Astrocyte (in vitro differentiated cells and primary cell): Measurements from ENCODE around the gene OTUD5. TPM values are rescaled to one million over a fixed set of nuclear protein-coding genes. Genes with fewer than 3 reads are reported as not detected.
A peak's percentile ranks its signal among the peaks of the same experiment; 100 is the strongest.
"Not testable (repeated sequence)": the region's sequence is repeated elsewhere in the genome, so short reads cannot be mapped to it uniquely, and the experiment has no call there.

Experiments used
- DNase-seq: peaks from one replicate; pipeline ENCODE4 v3.0.0-alpha.2; 2010; ENCODE audit warnings: low read depth
- FAIRE-seq: peaks from 2 replicates; lab custom pipeline; 2011; peaks lifted over from hg19 to GRCh38; lab: Jason Lieb, UNC
- H2AFZ ChIP-seq: 2 replicates; pipeline ENCODE4 v1.6.0; 2012; ENCODE audit warnings: low read depth, low read length, inconsistent platforms
- H3K27ac ChIP-seq: 2 replicates; pipeline ENCODE4 v1.5.1; 2011; ENCODE audit warnings: low read depth, low read length, inconsistent platforms
- H3K27me3 ChIP-seq: 2 replicates; pipeline ENCODE4 v1.6.0; 2011; ENCODE audit warnings: low read length, inconsistent platforms; ENCODE audit not compliant: insufficient read depth
- H3K36me3 ChIP-seq: 2 replicates; pipeline ENCODE4 v1.5.1; 2011; ENCODE audit warnings: low read length, inconsistent platforms; ENCODE audit not compliant: insufficient read depth
- H3K4me1 ChIP-seq: 2 replicates; pipeline ENCODE4 v1.5.1; 2011; ENCODE audit warnings: low read length, inconsistent platforms; ENCODE audit not compliant: insufficient read depth
- H3K4me2 ChIP-seq: 2 replicates; pipeline ENCODE4 v1.6.0; 2012; ENCODE audit warnings: low read length, inconsistent platforms
- H3K4me3 ChIP-seq: 2 replicates; pipeline ENCODE4 v1.5.1; 2011; ENCODE audit warnings: low read depth, mild to moderate bottlenecking, low read length, inconsistent platforms; ENCODE audit not compliant: insufficient read depth
- H3K79me2 ChIP-seq: 2 replicates; pipeline ENCODE4 v1.6.0; 2012; ENCODE audit warnings: mild to moderate bottlenecking, low read length, inconsistent platforms; ENCODE audit not compliant: insufficient read depth
- H3K9ac ChIP-seq: 2 replicates; pipeline ENCODE4 v1.6.0; 2012; ENCODE audit warnings: mild to moderate bottlenecking, low read length, inconsistent platforms
- H3K9me3 ChIP-seq: 2 replicates; pipeline ENCODE4 v1.5.1; 2012; ENCODE audit warnings: low read depth, mild to moderate bottlenecking, low read length, inconsistent platforms; ENCODE audit not compliant: insufficient read depth
- H4K20me1 ChIP-seq: 2 replicates; pipeline ENCODE4 v1.6.0; 2012; ENCODE audit warnings: low read length, inconsistent platforms; ENCODE audit not compliant: insufficient read depth
- H3K27ac Mint-ChIP-seq: one replicate; pipeline ENCODE4 v1.8.0; 2021; ENCODE audit warnings: mild to moderate bottlenecking, mixed read lengths; ENCODE audit not compliant: unreplicated experiment
- H3K27me3 Mint-ChIP-seq: one replicate; pipeline ENCODE4 v1.8.0; 2021; ENCODE audit warnings: low read depth, mixed read lengths; ENCODE audit not compliant: unreplicated experiment
- H3K36me3 Mint-ChIP-seq: one replicate; pipeline ENCODE4 v1.8.0; 2021; ENCODE audit warnings: low read depth, mixed read lengths; ENCODE audit not compliant: unreplicated experiment
- H3K4me1 Mint-ChIP-seq: one replicate; pipeline ENCODE4 v1.8.0; 2021; ENCODE audit warnings: low read depth, mixed read lengths; ENCODE audit not compliant: unreplicated experiment
- H3K4me3 Mint-ChIP-seq: one replicate; pipeline ENCODE4 v1.8.0; 2021; ENCODE audit warnings: mild to moderate bottlenecking, moderate library complexity, mixed read lengths; ENCODE audit not compliant: unreplicated experiment
- H3K9me3 Mint-ChIP-seq: one replicate; pipeline ENCODE4 v1.8.0; 2021; ENCODE audit warnings: mild to moderate bottlenecking, mixed read lengths; ENCODE audit not compliant: unreplicated experiment
- EZH2 ChIP-seq: IDR thresholded peaks from 2 replicates; pipeline ENCODE4 v1.6.1; 2012; ENCODE audit warnings: mild to moderate bottlenecking, low read length, inconsistent platforms; ENCODE audit not compliant: insufficient read depth
- total RNA-seq: library from RNA; stranded (reverse); gene quantifications from 2 replicates; pipeline ENCODE4 v1.2.1, GENCODE V29; 2021
- TF ChIP-seq, protein P1 (sequence below): IDR thresholded peaks from 2 replicates; pipeline ENCODE4 v1.5.1; 2011; ENCODE audit warnings: low read depth, mild to moderate bottlenecking, inconsistent platforms, low read length, moderate library complexity; ENCODE audit not compliant: insufficient read depth

The OTUD5 gene
- total RNA-seq, 1 donor from 2014 or later = 56.1 TPM

DNA sequence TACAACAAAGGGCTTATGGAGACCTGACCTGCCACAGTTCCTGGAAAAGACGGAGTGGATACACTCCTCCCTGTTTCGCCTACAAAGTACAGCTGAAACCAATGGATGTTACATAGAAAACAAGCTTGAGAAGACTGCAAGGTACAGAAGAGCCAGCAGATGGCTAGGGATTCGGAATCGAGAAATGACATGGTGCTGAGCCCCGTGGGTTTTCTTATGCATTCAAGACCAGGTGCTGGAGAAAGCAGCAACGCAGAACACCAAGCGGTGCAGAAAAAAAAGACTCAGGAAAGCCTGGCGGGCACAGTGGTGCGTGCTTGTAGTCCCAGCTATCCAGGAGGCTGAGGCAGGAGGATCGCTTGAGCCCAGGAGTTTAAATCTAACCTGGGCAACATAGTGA, 73.7 kb downstream of the OTUD5 start:
- Histone ChIP-seq H3K9ac (no peak overlapping the region), H2AFZ (no peak overlapping the region), H3K27me3 (no peaks in the 10 kb centered on the region), H3K4me3 (no peak overlapping the region), H3K79me2 (no peaks in the 10 kb centered on the region), H3K36me3 (no peaks in the 10 kb centered on the region), H3K4me1 (no peaks in the 10 kb centered on the region), H4K20me1 (no peaks in the 10 kb centered on the region), H3K27ac (no peak overlapping the region), H3K9me3 (no peaks in the 10 kb centered on the region), H3K4me2 (no peak overlapping the region)
- peaks cover 3% of the 10 kb centered on the region for H3K27me3 Mint-ChIP-seq
- H3K4me1 Mint-ChIP-seq = no peaks in the 10 kb centered on the region
- H3K4me3 Mint-ChIP-seq = no peak overlapping the region
- FAIRE-seq (no peak), DNase-seq (no peak)
- H3K27ac Mint-ChIP-seq = no peak overlapping the region
- no peak for TF ChIP-seq EZH2
- TF ChIP-seq, protein P1, sequence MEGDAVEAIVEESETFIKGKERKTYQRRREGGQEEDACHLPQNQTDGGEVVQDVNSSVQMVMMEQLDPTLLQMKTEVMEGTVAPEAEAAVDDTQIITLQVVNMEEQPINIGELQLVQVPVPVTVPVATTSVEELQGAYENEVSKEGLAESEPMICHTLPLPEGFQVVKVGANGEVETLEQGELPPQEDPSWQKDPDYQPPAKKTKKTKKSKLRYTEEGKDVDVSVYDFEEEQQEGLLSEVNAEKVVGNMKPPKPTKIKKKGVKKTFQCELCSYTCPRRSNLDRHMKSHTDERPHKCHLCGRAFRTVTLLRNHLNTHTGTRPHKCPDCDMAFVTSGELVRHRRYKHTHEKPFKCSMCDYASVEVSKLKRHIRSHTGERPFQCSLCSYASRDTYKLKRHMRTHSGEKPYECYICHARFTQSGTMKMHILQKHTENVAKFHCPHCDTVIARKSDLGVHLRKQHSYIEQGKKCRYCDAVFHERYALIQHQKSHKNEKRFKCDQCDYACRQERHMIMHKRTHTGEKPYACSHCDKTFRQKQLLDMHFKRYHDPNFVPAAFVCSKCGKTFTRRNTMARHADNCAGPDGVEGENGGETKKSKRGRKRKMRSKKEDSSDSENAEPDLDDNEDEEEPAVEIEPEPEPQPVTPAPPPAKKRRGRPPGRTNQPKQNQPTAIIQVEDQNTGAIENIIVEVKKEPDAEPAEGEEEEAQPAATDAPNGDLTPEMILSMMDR = no peak
- H3K36me3 Mint-ChIP-seq = no peaks in the 10 kb centered on the region
- H3K9me3 Mint-ChIP-seq = no peaks in the 10 kb centered on the region

DNA sequence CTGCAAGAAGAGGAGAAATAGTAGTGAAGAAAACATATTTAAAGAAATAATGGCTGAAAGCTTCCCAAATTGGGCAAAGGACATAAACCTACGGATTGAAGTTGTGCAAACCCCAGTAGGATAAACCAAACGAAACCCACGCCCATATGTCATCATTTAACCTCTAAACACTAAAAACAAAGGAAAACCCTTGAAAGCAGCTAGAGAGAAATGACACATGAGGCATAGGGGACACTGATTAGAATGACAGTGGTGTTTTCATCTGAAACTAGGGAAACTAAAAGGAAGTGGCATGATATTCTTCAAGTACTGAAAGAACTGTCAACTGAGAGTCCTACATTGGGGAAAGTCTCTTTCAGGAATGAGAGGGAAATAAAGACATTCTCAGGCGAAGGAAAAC, 80.5 kb downstream of the OTUD5 start:
- not testable (repeated sequence) for H4K20me1 ChIP-seq, H3K4me1 ChIP-seq, H3K9ac ChIP-seq, H3K36me3 Mint-ChIP-seq, H3K27ac Mint-ChIP-seq, H3K4me2 ChIP-seq, H2AFZ ChIP-seq, H3K4me3 ChIP-seq, H3K27me3 ChIP-seq, DNase-seq, H3K9me3 ChIP-seq, H3K4me3 Mint-ChIP-seq, H3K4me1 Mint-ChIP-seq, H3K36me3 ChIP-seq, H3K9me3 Mint-ChIP-seq, H3K27me3 Mint-ChIP-seq, H3K79me2 ChIP-seq, H3K27ac ChIP-seq
- FAIRE-seq = peak; percentile 92

Other genes starting within 250 kb of the OTUD5 start
- not detected in 2 replicates for gene GLOD5, start 195.9 kb downstream of the OTUD5 start, total RNA-seq
- not detected in 2 replicates for gene GATA1, start 171.0 kb downstream of the OTUD5 start, total RNA-seq
- 59.2 and 60.6 TPM in 2 replicates for gene HDAC6, start 155.5 kb downstream of the OTUD5 start, total RNA-seq
- 0.24 TPM in 1 of 2 replicates, not detected in the other for gene ERAS, start 131.1 kb downstream of the OTUD5 start, total RNA-seq
- gene PCSK1N, start 122.0 kb downstream of the OTUD5 start, total RNA-seq = 62.0 and 65.0 TPM in 2 replicates
- gene TIMM17B, start 59.8 kb downstream of the OTUD5 start, total RNA-seq = 57.7 and 58.2 TPM in 2 replicates
- 88.2 and 101 TPM in 2 replicates for gene PQBP1, start 59.7 kb downstream of the OTUD5 start, total RNA-seq
- gene SLC35A2, start 46.0 kb downstream of the OTUD5 start, total RNA-seq = 54.3 and 60.8 TPM in 2 replicates
- 12.5 and 13.4 TPM in 2 replicates for gene PIM2, start 38.6 kb downstream of the OTUD5 start, total RNA-seq
- gene KCND1, start 14.2 kb upstream of the OTUD5 start, total RNA-seq = 5.2 and 5.6 TPM in 2 replicates
- 41.7 and 43.4 TPM in 2 replicates for gene GRIPAP1, start 44.7 kb upstream of the OTUD5 start, total RNA-seq
- gene TFE3, start 85.8 kb upstream of the OTUD5 start, total RNA-seq = 46.5 and 53.4 TPM in 2 replicates
- gene CCDC120, start 101.4 kb upstream of the OTUD5 start, total RNA-seq = 6.3 and 8.2 TPM in 2 replicates
- gene PRAF2, start 116.4 kb upstream of the OTUD5 start, total RNA-seq = 44.4 and 52.8 TPM in 2 replicates
- gene WDR45, start 122.3 kb upstream of the OTUD5 start, total RNA-seq = 54.9 TPM in 2 replicates
- 15.6 and 16.9 TPM in 2 replicates for gene GPKOW, start 166.1 kb upstream of the OTUD5 start, total RNA-seq
- gene MAGIX, start 205.2 kb upstream of the OTUD5 start, total RNA-seq = 0.96 and 1.2 TPM in 2 replicates
- 109 TPM in 2 replicates for gene PLP2, start 214.3 kb upstream of the OTUD5 start, total RNA-seq
- 13.9 and 14.2 TPM in 2 replicates for gene PRICKLE3, start 228.8 kb upstream of the OTUD5 start, total RNA-seq
- 1.6 and 1.9 TPM in 2 replicates for gene SYP, start 242.6 kb upstream of the OTUD5 start, total RNA-seq